Coronary artery (tissue), 2 donors: ENCODE data around the gene TSSC4.

ENCODE experiments used
- DNase-seq: peaks from one replicate; pipeline ENCODE4 v3.0.0-alpha.2; 2017; ENCODE audit warnings: low spot score
- H3K27ac ChIP-seq, 2 donors: fragments of 200-600 bp; sonication (generic); one replicate each; pipeline ENCODE4 v1.5.1; 2016 to 2019
- H3K4me3 ChIP-seq: fragments of 200-600 bp; sonication (generic); 2 replicates; pipeline ENCODE4 v1.5.1; 2016; ENCODE audit warnings: mild to moderate bottlenecking, moderate library complexity
- CTCF ChIP-seq: fragments of 200-600 bp; sonication (generic); IDR thresholded peaks from one replicate; pipeline ENCODE4 v1.5.1; 2019; ENCODE audit warnings: antibody characterized with exemption

The TSSC4 gene

GRCh38 chr11:2436521-2437031 is 36.0 kb downstream of the TSSC4 start:
- TF ChIP-seq CTCF: no peak
- DNase-seq: no peak
- no peak overlapping the region for H3K4me3 ChIP-seq

GRCh38 chr11:2437516-2437915 is 37.0 kb downstream of the TSSC4 start:
- TF ChIP-seq CTCF: no peak
- H3K4me3 ChIP-seq: no peak overlapping the region
- DNase-seq: no peak
- no peak overlapping the region for H3K27ac ChIP-seq

More at GRCh38 chr11:2436521-2437031, 36.0 kb downstream of the TSSC4 start:
- no peak overlapping the region for H3K27ac ChIP-seq

- DNase-seq: no peak
- no peak for TF ChIP-seq CTCF
- H3K27ac ChIP-seq: no peak overlapping the region
- H3K4me3 ChIP-seq: no peak overlapping the region
These were observed 39.3 kb downstream of the TSSC4 start for GRCh38 chr11:2439820-2440219.

GRCh38 chr11:2440646-2441045 is 40.1 kb downstream of the TSSC4 start:
- Histone ChIP-seq H3K27ac (no peak overlapping the region), H3K4me3 (no peak overlapping the region)
- no peak for DNase-seq
- TF ChIP-seq CTCF: no peak

- TF ChIP-seq CTCF: no peak
- H3K4me3 ChIP-seq: no peak overlapping the region
- no peak for DNase-seq
- H3K27ac ChIP-seq: no peak overlapping the region
These were observed 40.6 kb downstream of the TSSC4 start for GRCh38 chr11:2441171-2441570.

GRCh38 chr11:2442589-2442988 is 42.0 kb downstream of the TSSC4 start:
- Histone ChIP-seq H3K4me3 (no peak overlapping the region), H3K27ac (no peak overlapping the region)
- no peak for TF ChIP-seq CTCF
- DNase-seq: no peak

- no peak overlapping the region for H3K4me3 ChIP-seq
- no peak overlapping the region for H3K27ac ChIP-seq
- no peak for DNase-seq
- TF ChIP-seq CTCF: no peak
These were observed 42.9 kb downstream of the TSSC4 start for GRCh38 chr11:2443406-2443805.
